Suprapubic skin (tissue), 4 donors: Measurements from ENCODE around the gene RBM28. TPM values are rescaled to one million over a fixed set of nuclear protein-coding genes. Genes with fewer than 3 reads are reported as not detected.

Experiments
- DNase-seq, 2 donors: peaks; one replicate each; pipeline ENCODE4 v3.0.0-alpha.2; 2019; ENCODE audit warnings: low spot score in 2 of 2
- H3K27ac ChIP-seq: fragments of 200-600 bp; sonication (generic); one replicate; pipeline ENCODE4 v1.5.1; 2019
- H3K27me3 ChIP-seq: fragments of 200-600 bp; sonication (generic); one replicate; pipeline ENCODE4 v1.5.1; 2019
- H3K36me3 ChIP-seq: fragments of 200-600 bp; sonication (generic); one replicate; pipeline ENCODE4 v1.5.1; 2019
- H3K4me1 ChIP-seq: fragments of 200-600 bp; sonication (generic); one replicate; pipeline ENCODE4 v1.5.1; 2019
- H3K4me3 ChIP-seq: fragments of 200-600 bp; sonication (generic); one replicate; pipeline ENCODE4 v1.5.1; 2019; ENCODE audit warnings: mild to moderate bottlenecking
- H3K9me3 ChIP-seq: fragments of 200-600 bp; sonication (generic); one replicate; pipeline ENCODE4 v1.5.1; 2019
- EP300 ChIP-seq: sonication (generic); formaldehyde crosslinking; IDR thresholded peaks from one replicate; pipeline ENCODE4 v1.6.1; 2017; ENCODE audit warnings: antibody characterized with exemption
- POLR2A ChIP-seq, 2 donors: fragments of 450-650 bp; IDR thresholded peaks; one replicate each; pipeline ENCODE4 v1.6.1; 2017; ENCODE audit warnings: antibody characterized with exemption in 2 of 2, mild to moderate bottlenecking in 2 of 2, moderate library complexity in 2 of 2
- POLR2AphosphoS5 ChIP-seq, 3 donors: sonication (generic); formaldehyde crosslinking; IDR thresholded peaks; one replicate each; pipeline ENCODE4 v1.6.1; 2017; ENCODE audit warnings: antibody characterized with exemption in 3 of 3
- WGBS: methylation state at CpG from one replicate; pipeline ENCODE4 v1.1.5; 2018; 5-methylcytosine and 5-hydroxymethylcytosine counted together
- total RNA-seq, 4 donors: library from RNA; depleted of rRNA; stranded (reverse); fragments of >200 nt; gene quantifications; one replicate each; pipeline ENCODE4 v1.1.0, GENCODE V29; 2016
- TF ChIP-seq, protein P1 (sequence below), 2 donors: fragments of 200-600 bp in 1 of 2; fragments of 450-650 bp in 1 of 2; sonication (generic) in 1 of 2; IDR thresholded peaks; one replicate each; pipeline ENCODE4 v1.5.1; 2016 to 2019; ENCODE audit warnings: antibody characterized with exemption in 2 of 2, mild to moderate bottlenecking in 1 of 2, moderate library complexity in 1 of 2

Gene RBM28
- total RNA-seq, 4 donors from 2014 or later = 16.9 to 34.9 (median 25.6) TPM

DNA sequence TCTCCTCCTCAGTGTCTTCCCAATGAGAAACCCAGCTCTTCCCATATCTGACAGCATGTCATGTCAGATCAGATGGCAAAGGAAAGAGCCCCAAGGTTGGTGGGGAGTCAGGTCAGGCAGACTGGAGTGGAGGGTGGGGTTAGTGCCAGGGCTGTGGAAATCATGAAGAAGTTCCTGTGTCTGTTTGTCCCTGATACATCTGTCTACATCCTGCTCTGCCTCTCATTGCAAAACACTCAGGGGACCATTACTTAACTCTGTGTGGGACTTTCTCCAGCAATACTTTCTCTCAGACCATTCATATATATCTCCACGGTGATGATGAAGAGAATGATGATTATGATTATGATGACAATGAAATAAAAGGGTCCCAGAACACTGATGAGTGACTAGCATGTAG lies 14.5 kb upstream of the RBM28 start:
- no peaks in the 10 kb centered on the region for H3K9me3 ChIP-seq
- no peak for TF ChIP-seq POLR2AphosphoS5 (IDR thresholded peaks at IDR 0.05)
- no peak for TF ChIP-seq POLR2A (IDR thresholded peaks at IDR 0.05)
- TF ChIP-seq, protein P1, sequence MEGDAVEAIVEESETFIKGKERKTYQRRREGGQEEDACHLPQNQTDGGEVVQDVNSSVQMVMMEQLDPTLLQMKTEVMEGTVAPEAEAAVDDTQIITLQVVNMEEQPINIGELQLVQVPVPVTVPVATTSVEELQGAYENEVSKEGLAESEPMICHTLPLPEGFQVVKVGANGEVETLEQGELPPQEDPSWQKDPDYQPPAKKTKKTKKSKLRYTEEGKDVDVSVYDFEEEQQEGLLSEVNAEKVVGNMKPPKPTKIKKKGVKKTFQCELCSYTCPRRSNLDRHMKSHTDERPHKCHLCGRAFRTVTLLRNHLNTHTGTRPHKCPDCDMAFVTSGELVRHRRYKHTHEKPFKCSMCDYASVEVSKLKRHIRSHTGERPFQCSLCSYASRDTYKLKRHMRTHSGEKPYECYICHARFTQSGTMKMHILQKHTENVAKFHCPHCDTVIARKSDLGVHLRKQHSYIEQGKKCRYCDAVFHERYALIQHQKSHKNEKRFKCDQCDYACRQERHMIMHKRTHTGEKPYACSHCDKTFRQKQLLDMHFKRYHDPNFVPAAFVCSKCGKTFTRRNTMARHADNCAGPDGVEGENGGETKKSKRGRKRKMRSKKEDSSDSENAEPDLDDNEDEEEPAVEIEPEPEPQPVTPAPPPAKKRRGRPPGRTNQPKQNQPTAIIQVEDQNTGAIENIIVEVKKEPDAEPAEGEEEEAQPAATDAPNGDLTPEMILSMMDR (IDR thresholded peaks at IDR 0.05) = no peak
- TF ChIP-seq EP300 = no peak
- no peaks in the 10 kb centered on the region for H3K36me3 ChIP-seq
- no peak overlapping the region for H3K27ac ChIP-seq
- H3K4me1 ChIP-seq = peaks cover 18% of the 10 kb centered on the region
- H3K27me3 ChIP-seq = peaks cover 22% of the 10 kb centered on the region
- H3K4me3 ChIP-seq = no peak overlapping the region
- WGBS = 71% methylated on average over 1 of the region's 1 CpG
- DNase-seq = no peak

DNA sequence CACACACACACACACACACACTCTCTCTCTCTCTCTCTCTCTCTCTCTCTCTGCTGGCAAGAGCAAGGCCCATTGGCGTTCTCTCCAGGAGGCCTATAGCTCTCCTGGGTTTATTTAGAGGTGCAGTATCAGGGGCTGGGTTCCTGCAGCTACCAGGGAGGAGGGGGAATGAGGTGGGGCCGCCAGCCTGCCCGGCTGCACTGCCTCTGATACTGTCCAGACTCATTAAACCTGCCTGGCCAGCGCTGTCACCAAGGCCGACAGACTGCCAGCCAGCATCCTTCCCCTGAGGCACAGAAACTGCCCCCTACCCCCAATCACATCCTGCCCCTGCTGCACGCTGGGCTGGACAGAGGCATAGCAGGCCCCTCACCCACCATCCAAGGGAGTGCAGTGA lies 13.5 kb upstream of the RBM28 start:
- Histone ChIP-seq H3K27me3 (peaks cover 31% of the 10 kb centered on the region), H3K4me3 (no peak overlapping the region), H3K27ac (no peak overlapping the region), H3K4me1 (peaks cover 21% of the 10 kb centered on the region), H3K36me3 (no peaks in the 10 kb centered on the region), H3K9me3 (no peaks in the 10 kb centered on the region)
- TF ChIP-seq POLR2AphosphoS5 (IDR thresholded peaks at IDR 0.05) (no peak), EP300 (no peak), POLR2A (IDR thresholded peaks at IDR 0.05) (no peak)
- TF ChIP-seq, protein P1 (IDR thresholded peaks at IDR 0.05) = no peak
- no peak for DNase-seq
- WGBS = 88% methylated on average over 3 of the region's 6 CpGs

DNA sequence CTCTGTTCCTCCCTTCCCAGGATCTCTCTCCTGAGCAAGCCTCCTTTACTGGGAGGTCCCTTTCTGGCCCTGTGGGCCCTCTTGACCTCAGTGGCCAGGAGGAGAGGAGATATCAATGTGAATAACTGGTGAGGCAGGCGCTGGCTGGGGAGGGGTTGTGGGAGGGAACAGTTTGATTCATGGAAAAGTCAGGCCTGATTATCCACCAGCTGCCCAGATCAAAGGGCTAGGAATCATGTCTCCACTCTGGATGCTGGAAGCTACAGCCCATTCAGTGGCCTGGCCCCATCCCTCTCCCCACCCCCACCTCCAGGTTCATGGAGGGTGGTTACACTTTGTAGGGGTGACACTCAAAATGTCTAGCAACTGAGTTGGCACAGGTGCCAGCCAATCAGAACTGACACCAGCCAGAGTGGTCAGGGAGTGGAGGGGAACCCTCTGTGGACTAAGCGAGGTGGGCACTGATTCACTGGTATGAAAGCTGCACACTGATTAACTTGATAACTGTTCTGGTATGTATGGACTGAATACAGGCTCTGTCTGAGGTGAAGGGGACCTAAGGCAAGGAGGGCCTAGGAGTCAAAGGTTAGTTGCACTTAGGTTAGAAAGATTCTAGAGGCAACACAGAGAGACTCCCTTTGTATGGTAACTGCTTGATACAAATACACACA lies 13.0 kb upstream of the RBM28 start:
- peaks cover 22% of the 10 kb centered on the region for H3K4me1 ChIP-seq
- H3K27ac ChIP-seq = no peak overlapping the region
- H3K27me3 ChIP-seq = peaks cover 31% of the 10 kb centered on the region
- WGBS = 78% methylated on average over 2 of the region's 2 CpGs
- no peak for TF ChIP-seq POLR2A (IDR thresholded peaks at IDR 0.05)
- TF ChIP-seq, protein P1 (IDR thresholded peaks at IDR 0.05) = no peak
- TF ChIP-seq POLR2AphosphoS5 (IDR thresholded peaks at IDR 0.05) = no peak
- no peak for TF ChIP-seq EP300
- H3K36me3 ChIP-seq = no peaks in the 10 kb centered on the region
- no peak overlapping the region for H3K4me3 ChIP-seq
- no peaks in the 10 kb centered on the region for H3K9me3 ChIP-seq
- no peak for DNase-seq

DNA sequence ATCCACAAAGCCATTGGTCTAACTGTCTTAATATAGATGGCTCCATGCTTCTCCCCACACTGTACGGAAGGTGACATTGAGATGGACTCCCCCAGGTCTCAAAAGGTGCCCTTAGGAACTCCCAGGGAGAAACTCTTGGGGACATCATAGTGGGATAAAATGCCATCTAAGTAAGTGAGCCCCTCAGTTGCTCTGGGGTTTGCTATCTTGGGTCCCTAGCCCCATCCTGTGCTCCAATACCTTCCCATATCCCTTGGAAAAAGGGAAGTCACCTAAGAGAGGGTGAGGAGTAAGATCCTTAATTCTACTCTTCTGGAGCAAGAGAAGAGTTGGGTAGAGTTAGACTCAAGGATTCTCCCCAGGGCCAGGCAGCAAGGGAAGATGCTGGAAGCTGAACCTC lies 9.9 kb upstream of the RBM28 start:
- Histone ChIP-seq H3K27me3 (peaks cover 39% of the 10 kb centered on the region), H3K9me3 (no peaks in the 10 kb centered on the region), H3K36me3 (no peaks in the 10 kb centered on the region), H3K4me3 (no peak overlapping the region), H3K27ac (no peak overlapping the region), H3K4me1 (peaks cover 18% of the 10 kb centered on the region)
- no peak for DNase-seq
- TF ChIP-seq, protein P1 (IDR thresholded peaks at IDR 0.05) = no peak
- TF ChIP-seq POLR2AphosphoS5 (IDR thresholded peaks at IDR 0.05) = no peak
- no peak for TF ChIP-seq POLR2A (IDR thresholded peaks at IDR 0.05)
- TF ChIP-seq EP300 = no peak
- WGBS = 100% methylated on average over 1 of the region's 1 CpG

DNA sequence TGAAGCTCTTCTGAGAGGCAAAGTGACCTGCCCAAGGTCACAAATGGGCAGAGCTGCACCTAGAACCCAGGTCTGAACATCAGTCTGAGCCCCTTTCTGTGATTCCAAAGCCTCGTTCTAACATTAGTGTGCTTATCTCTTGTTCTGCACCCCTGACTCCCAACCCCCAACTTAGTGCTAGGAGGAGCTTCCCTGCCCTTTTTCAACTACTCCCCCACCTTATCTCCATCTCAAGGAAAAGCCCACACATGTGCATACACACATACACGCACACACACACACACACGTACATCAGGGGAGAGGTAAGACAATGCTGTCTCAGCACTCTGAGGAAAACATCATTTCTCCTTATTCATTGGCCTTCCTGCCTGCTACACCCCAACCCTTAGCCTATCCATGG lies 9.5 kb upstream of the RBM28 start:
- DNase-seq = no peak
- Histone ChIP-seq H3K9me3 (no peaks in the 10 kb centered on the region), H3K4me1 (peaks cover 18% of the 10 kb centered on the region), H3K36me3 (no peaks in the 10 kb centered on the region), H3K27ac (no peak overlapping the region), H3K27me3 (peaks cover 39% of the 10 kb centered on the region), H3K4me3 (no peak overlapping the region)
- WGBS = 75% methylated on average over 3 of the region's 3 CpGs
- TF ChIP-seq EP300 = no peak
- TF ChIP-seq POLR2A (IDR thresholded peaks at IDR 0.05) = no peak
- TF ChIP-seq, protein P1 (IDR thresholded peaks at IDR 0.05) = no peak
- no peak for TF ChIP-seq POLR2AphosphoS5 (IDR thresholded peaks at IDR 0.05)
